ENCODE data around the gene MYOM1.

MYOM1 gene

DNA sequence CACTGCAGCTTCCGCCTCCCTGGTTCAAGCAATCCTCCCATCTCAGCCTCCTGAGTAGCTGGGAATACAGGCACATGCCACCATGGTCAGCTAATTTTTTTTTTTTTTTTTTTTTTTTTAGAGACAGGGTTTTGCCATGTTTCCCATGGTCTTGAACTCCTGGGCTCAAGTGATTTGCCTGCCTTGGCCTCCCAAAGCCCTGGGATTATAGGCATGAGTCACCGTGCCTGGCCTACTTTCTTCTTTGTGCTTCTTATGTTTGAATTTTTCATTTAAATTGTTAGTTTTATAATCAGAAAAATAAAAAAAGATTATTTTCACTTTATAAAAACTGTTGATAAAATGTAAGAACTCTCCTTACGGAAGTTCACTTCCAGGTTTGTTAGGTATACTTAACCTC is 105.3 kb downstream of the MYOM1 start:
- DNase-seq = no peak

DNA sequence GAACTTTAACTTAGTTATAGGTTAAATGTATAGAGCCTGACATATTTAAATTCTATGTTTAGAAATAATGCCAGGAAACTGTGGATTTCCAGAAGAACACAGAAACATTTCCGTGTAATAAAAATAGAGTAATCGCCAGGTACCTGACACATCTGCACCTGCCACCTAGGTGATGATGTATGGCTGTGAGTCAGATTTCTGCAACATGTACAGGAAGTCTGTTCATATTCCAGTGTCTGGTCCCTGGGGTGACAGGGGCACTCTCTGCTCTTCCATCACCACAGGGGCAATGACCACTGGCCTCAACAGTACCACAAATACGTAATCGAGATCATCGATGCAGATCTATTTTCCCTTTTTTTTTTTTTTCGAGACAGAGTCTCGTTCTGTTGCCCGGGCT is 105.7 kb downstream of the MYOM1 start:
- no peak for DNase-seq

DNA sequence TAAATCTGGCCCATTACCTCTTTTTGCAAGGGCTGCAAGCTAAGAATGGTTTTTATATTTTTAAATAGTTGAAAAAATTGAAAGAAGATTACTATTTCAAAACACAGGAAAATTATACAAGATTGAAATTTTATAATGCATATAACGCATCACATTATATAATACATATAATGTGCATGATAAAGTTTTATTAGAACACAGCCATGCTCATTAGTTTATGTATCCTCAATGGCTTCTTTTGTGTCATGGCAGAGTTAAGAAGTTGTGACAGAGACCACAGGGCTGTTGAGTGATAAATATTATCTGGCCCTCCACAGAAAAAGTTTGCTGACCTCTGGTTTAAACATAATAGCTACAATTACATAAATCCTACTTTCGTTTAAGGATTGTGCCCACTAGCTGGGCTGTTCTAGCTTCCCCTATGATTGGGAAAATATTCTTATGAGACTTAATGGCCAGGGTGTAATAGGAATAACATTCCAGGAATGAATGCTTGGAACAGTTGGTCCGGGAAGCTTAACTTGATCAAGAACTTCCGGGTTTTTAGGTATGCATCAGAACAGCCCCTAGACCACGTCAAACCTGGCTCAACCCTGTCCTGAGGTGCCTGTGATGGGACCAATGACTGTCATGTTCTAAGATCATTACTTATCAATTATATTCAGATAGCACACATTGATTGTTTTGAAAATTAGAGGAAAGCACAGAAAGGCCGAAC is 108.1 kb downstream of the MYOM1 start:
- DNase-seq = no peak

DNA sequence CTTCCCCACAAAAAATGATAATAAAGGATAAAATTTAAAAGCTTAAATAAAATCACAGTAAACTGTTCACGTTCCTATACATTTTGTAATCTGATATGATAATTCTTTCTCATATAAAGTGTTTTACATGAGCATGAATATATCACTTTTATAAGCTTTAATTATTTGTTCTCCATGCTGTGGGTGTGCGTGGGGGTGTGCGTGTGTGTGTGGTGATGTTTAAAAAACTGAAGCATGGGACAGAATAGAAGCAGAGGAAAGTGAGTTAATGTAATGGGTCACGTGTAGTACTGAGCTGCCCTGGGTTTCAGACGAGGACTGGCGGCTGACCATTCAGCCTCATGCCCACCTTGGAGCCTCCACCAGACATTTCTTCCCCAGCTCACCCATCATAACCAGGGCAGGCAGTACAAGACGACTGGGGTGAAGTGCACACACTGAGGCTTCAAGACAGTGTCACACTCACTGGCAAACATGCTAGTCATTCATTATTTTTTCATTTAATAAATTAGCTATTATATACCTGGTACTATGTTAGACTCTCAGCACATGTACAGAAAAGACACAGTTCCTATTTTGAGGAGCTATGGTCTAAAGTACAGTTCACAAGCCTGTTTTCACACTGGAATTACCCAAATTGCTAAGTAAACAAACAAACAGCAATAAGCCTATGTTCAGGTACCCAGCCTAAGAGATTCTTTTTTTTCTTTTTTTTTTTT is 109.6 kb downstream of the MYOM1 start:
- DNase-seq = no peak

DNA sequence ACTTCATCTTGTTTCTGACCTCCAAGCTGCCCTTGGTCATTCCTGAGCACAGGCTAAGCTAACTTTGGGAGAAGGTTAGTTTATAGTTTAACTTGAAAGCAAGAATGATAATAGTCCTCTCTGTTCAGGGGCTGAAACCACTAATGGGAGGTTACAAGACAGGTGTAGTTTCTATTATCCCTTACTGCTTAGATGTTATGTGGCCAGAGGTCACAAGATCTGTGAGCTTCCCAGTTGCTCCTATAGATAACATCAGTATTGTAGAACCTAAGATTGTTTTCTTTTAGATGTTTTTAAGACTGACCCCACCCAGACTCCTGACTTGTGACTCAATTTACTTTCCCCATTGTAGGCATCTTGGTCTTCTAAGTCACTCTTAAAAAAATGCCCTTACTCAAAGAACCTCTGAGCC is 112.0 kb downstream of the MYOM1 start:
- no peak for DNase-seq

DNA sequence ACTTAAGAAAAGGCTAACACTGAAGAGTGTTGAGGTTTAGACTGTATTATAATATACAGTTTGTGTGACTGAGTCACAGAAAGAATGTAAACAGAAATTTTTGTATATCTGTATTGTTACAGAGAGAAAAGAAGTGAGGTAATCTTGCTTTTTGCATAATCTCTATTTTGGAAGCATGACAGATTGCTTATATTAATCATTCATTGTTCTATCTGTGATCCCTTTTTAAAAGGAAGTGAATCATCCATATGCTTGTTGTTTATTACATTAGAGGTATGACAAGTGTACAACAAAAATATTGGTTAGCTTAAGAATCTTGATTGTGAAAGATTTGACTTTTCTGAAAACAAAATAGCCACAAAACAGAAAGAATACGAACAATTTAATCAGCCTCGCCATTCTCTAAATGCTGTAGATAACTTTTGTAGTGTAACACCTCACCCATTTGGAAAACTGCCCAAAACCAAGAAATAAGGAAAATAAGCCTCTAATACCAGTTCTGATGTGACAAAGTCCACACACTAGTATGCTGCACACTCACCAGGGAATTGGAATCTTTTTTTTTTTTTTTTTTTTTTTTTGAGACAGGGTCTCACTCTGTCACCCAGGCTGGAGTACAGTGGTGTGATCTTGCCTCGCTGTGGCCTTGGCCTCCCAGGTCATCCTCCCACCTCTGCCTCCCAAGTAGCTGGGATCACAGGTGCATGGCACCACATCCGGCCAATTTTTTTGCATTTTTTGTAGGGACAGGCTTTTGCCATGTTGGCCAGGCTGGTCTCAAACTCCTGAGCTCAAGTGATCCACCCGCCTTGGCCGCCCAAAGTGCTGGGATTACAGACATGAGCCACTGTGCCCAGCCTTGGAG is 115.3 kb downstream of the MYOM1 start:
- DNase-seq = no peak

DNA sequence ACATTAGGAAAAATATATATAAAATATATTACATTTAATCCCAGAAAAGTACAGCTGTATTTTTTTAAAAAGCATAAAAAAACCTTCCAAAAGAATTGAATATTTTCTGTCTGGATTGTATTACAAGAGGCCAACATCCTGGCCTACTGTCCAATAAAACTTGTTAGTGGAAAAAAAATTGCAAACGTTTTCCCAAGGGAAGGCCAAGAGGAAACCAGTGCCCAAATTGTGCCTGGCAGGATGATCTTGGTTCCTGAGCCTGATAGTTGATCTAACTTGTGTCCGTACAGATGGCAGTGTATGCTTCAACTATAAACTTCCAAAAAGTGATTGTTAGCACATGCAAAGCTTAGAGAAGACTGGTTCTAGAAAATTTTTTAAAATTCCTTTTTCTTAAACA is 116.2 kb downstream of the MYOM1 start:
- DNase-seq = no peak

DNA sequence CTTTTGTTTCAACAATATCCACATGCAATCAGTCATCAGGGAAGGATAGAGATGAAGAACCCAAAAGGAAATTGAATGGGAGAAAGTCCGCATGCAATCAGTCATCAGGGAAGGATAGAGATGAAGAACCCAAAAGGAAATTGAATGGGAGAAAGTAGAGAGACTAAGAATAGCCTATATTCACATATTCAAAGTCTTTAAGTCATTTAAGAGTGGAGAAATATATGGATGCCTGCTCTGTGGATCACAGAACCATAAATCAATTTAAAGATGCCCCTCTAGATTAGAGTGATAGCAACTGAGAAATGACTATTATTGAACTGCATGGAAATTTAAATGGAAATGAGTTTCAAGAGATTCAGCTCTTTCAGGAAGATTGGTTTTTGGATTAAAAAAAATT is 116.8 kb downstream of the MYOM1 start:
- DNase-seq = no peak

DNA sequence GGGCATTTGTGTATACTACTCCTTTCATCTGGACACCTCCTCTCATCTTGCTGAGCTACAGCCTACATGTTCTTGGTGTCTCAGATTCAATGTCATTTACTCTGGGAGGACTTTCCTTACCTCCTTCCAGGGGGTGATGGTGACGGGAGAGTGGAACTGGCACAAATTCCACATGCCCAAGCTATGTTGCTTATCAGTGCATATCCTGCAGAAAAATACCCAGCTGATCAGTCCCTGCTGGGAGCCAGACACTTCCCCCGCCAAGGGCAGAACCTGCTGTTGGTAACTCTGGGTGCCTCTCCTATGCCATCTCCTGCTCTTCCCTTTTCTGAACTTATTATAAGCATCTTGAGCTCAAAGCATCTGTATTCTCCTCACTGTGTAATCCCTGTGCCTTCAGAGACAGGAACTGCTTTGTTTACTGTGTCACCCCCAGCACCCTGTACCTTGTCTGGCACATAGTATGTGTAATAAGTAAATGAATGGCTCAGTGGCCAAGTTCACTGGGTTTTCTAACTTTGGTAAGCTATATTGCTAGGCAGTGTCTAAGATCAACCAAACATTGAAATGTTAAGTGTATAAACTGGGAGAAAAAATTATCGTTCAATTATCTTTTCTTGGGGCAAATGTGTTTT is 119.2 kb downstream of the MYOM1 start:
- DNase-seq = no peak

DNA sequence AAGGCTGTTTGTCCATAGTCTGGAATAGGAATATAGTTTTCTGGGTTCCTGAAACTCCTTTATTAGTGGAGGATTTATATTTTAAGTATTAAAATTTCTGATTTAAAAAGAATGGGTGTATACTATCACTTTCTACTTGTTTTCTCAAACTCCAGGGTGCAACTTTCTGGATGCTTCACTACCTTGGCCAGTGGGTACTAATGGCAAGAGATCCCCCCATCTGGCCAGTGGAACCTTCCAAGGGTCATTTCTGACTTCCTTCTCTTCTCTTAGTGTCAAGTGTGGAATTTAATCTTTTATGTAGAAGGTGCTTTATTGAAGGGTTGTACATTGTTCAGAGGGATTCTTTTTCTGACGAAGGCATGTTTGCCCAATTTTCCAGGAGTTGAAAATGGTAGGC is 120.4 kb downstream of the MYOM1 start:
- no peak for DNase-seq

DNA sequence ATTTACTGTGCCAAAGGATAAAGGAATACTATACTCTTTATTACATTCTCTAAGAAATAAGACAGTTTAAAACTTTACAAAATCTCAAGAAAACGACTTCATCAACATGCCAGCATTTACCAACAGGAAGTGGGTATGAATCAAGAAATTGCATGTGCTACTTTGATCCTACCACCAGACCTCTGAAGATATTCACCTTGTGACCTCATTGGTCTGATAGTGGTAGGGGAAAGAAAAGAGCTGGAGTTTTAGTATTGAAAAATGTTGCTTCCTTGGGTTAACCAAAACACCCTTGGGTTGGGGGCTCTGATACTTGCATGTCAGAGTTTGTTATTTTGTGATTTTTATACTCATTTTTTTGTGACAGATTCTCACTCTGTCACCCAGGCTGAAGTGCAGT is 122.7 kb downstream of the MYOM1 start:
- no peak for DNase-seq

DNA sequence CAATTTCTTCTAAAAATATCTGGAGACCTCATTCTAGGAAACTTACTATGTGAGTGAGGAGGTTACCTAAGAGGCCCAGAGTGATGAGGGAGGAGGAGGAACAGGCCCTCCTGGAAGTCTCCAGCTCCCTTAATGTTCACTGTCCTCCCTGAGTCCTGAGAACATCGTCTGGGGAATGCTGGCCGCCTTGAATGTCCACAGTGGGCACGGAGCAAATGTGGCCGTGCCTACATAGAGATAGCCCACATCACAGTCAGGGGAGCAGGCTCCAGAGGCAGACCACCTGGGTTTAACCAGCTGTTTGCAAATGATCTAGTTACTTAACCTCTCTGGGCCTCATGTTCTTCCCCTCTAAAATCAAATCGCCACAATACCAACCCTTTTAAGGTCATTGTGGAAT is 123.8 kb downstream of the MYOM1 start:
- no peak for DNase-seq

DNA sequence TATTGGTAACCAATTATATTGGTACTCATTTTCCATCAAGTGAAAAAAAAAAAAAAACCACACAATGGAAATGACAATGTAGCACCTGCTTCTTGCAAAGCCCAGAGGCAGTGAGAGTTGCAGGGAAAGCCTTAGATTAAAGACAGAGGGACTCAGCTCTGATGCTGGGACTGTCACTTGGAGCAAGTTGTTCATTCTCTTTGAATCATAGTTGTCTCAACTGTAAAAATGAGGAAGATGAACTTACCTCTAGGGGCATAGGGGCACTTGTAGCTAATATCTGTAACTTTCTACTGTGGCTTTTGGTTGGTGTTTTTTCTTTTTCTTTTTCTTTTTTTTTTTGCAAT is 125.5 kb downstream of the MYOM1 start:
- DNase-seq = no peak

DNA sequence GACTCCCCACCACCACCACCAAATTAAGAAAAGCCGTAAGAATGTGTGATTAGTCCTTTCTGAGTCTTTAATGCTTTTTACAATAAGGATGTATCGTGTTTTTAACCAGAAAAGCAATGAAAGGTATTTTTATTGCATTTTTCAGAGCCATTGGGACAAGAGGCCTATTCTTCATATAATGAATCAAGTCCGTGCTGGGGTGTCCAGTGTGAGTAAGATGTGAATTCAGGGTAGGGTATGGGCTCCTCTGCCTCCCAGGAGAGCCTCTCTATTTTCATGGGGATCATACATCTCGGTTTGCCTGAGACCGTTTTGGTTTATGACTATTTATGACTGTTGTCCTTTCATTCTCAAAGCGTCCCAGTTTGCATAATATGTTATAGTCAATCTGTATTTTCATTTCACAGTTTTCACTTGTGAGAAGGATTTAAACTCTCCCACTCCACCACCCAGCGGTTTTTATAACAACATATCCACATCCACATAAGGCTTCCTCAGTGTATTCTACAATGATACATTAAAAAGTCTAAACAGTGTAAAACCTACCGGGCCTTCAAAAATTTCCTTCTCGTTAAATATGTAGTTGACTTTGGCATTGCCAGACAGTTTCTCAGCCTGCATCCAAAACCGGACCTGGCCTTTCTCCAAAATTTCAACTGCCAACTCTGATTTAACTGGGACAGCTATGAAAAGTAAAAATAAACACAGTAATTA is 126.0 kb downstream of the MYOM1 start:
- DNase-seq = no peak

DNA sequence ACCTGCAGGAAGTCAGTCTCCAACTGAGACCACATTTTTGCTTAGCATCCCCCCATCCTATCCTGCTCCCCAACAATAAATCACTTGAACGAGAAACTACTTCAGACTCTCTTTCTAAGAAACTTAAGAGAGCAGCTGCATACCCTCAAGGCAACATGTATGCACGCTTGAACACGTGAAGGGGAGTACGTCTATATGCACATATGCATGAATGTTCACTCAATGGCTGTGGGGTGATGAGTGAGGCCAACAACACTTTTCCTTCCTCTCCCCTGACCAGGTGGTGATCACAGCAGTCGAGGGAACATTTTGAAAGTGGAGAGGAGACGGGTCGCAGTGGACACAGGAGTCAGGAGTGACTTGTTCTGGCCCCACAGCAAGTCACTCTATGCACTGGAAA is 127.0 kb downstream of the MYOM1 start:
- DNase-seq = no peak

DNA sequence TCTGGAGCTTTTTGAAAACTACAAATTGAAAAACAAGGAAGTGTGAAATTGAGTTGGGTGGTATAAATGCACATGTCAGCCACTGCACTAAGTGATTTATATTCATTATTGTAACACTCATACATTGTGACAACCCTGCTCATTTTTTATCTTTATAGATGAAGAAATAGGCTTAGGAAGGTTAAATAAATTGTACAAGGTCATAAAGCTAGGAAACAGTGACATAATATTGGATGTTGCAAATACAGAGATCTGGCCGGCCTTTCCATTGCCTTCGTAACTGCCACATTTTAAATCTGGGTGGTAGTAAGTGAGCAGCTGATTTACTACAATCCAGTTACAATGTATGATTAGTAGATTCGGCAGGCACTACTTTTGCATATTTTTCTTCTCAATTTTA is 130.2 kb downstream of the MYOM1 start:
- no peak for DNase-seq

DNA sequence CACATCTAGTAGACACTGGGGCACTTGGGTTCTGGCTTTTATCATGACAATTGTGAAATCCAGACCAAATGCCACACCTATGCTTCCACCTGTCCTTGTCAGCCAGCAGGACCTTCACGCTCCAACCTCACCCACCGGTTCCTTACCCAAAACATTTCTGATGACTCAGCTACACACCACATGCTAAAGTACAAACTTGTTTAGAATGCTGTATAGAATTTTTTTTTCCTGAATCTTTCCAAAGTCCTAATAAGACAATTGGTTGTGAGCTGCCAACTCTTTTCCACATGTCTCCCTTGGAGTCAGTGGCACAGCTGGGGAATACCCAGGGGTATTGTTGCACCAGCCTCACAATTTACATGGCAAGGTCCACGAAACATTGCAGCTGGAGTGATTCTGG is 131.3 kb downstream of the MYOM1 start:
- DNase-seq = no peak

DNA sequence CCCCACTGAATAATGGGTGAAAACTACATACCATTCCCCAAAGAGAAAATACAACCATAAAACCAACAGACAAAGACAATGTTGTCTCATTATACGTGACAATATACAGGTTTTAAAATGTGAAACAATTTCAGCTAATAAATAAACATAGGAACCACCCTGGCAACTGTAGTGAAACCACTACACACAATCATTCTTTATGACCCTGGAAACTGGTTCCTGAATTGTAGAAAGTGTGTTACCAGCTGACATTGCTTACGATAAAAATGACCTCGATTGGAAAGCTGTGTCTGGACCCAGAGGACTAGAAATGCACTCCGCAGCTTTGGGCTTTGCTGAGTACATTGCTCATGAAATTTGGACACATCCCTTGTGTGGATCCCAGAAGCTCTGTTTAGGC is 132.9 kb downstream of the MYOM1 start:
- DNase-seq = no peak

DNA sequence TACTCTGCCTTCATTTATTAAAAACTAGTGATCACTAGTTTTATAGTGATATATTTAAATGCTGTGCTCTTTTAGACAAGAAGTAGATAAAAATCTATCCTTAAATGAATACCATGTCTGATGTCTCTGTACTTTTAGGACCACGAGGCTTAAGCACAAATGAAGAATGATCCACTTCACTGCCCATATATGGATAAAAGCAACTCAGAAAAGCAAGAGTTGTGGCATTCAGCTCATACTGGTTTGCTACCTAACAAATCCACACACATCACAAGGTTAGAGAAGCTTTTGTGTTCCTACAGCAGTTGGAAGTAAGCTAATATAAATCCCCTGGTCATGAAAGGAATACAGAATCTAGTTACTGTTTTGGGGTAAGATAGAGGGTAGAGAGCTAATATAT is 134.2 kb downstream of the MYOM1 start:
- no peak for DNase-seq

DNA sequence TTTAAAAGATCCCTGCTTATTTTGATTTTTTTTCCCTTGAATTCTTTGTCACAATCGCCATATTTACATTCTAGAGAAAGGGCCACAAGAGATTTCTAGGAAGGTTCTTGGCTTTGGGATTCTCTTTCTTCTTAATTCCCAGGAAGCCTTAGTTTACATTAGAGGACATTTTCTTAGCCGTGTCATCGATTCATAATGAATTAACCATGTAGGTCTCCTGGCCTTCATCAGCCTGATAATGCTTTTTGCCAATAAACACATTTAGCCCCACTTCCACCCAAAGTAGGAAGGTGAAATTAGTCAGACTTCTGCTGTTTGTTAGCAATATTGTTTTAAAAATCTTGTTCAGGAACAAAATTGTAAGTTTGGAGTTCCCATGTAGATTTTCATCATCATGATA is 135.6 kb downstream of the MYOM1 start:
- DNase-seq = no peak

DNA sequence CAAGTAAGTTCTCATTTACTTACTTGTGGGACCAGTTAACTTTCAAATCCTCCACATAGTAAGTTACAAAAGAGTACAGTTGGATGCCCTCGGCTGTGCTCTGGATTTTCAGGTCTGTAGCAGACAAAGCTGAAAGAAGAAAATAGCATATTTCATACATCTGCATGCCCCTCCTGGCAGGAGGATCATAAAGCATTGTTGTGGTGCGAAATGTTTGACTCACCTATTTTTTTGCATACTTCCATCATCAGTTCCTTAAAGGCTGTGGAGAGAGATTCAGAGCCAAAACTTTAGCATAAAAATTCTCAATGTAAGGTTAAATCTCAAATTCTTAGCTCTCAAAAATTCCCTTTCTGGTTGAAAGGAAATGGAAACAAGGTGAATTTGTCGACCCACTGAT is 136.0 kb downstream of the MYOM1 start:
- no peak for DNase-seq

DNA sequence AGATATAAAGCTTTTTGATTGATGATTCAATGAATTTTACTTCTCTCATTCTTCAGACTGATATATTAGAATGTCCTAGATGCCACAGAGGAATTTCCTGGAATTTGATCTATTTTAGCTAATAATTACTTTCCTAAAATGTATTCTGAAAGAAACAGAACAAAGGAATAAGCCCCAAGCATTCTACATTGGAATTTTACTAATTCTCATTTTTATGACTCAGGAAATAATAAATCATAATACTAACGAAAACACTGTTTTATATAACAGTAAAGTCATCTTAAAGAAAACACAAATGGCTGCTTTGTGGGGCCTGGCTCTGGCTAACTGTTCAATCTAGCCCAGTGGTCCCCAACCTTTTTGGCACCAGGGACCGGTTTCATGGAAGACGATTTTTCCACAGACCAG is 138.2 kb downstream of the MYOM1 start:
- no peak for DNase-seq

DNA sequence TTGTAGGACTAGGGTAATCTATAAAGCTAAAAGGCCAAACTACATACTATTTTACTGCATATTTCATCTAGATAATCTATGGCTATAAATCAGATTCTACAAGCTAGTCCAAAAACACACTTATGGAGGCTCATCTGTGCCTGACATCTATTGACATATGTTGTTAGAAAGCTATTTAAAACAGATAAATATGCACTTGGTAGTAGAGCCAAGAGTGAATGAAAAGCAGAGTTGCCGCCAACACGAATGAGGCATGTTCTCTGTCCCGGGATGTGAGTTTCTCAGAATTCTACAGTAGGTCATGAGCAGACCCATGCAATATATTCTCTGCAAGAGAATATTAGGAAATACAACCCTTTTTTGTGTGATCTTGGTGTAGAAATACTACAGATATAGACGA is 140.1 kb downstream of the MYOM1 start:
- DNase-seq = no peak
